Breast epithelium (tissue), 3 donors: ENCODE results near the gene SLC25A28.

ENCODE experiments used
- CTCF ChIP-seq, 3 donors: fragments of 450-650 bp; IDR thresholded peaks; one replicate each; pipeline ENCODE4 v1.5.1; 2016 to 2017; ENCODE audit warnings: antibody characterized with exemption in 3 of 3, mild to moderate bottlenecking in 3 of 3, moderate library complexity in 3 of 3
- POLR2A ChIP-seq: fragments of 450-650 bp; IDR thresholded peaks from one replicate; pipeline ENCODE4 v1.6.1; 2016; ENCODE audit warnings: antibody characterized with exemption, mild to moderate bottlenecking, moderate library complexity
- POLR2AphosphoS5 ChIP-seq, 3 donors: sonication (generic); formaldehyde crosslinking; IDR thresholded peaks; one replicate each; pipeline ENCODE4 v1.6.1; 2017; ENCODE audit warnings: antibody characterized with exemption in 3 of 3

GRCh38 chr10:99604862-99605261 lies 15.4 kb downstream of the SLC25A28 start:
- no peak for TF ChIP-seq CTCF (IDR thresholded peaks at IDR 0.05)
- no peak for TF ChIP-seq POLR2AphosphoS5 (IDR thresholded peaks at IDR 0.05)
- no peak for TF ChIP-seq POLR2A
